Cardiac atrium fibroblast (primary cell): Measurements from ENCODE around the gene OSGIN1. TPM values are rescaled to one million over a fixed set of nuclear protein-coding genes. Genes with fewer than 3 reads are reported as not detected.

Experiments used
- total RNA-seq: library from RNA; depleted of rRNA; stranded (reverse); fragments of >200 nt; gene quantifications from 2 replicates; pipeline ENCODE4 v1.2.3, GENCODE V29; 2015

OSGIN1 gene
- 4.0 and 5.3 TPM in 2 replicates for total RNA-seq

DNA sequence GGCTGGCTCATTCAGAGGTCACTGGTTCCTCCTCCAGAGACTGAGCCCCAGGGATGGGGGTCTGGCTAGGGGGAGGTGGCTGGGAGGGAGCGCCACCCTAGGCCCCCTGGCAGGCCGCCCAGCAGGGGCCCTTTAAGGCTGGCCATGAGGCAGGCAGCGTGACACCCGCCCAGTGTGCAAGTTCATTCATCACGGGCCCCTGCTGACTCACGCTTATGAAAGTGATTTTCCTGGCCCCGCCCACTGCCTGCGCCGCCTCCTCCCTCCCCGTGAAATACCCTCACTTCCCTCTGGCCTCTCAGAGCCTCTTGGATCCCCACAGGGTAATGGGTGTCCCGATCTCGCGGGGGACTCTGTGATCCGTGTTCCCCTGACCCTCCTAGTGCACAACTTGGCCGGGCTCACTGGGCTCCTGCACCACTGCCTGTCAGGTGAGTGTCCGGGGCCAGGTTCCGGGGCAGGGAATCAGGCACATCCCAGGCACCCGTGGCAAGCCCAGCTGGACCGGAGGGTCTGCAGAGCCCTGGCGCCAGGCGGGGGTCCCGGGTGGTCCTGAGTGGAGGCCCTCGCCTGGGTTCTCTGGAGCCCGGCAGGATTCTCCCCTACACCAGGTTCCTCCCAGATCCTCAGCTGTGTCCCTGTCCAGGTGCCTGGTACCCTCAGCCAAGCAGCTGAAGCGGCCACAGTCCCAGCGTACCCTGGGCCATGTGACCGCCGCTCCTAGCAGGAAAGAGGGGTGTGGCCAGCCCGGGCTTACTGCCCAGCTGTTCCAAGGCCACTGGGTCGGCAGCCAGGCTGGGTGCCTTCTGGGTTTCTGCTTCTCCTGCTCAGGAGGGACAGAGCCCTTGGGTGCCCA, at the start of gene OSGIN1:
TSS of gene OSGIN1 (plus strand) at position 301 of the 856 bp plus-strand sequence. CDS start 4,432 bp downstream, outside the sequence.

GRCh38 chr16:83967838-83968305, 14.8 kb downstream of the OSGIN1 start, which contains the start of gene NECAB2:
Gene NECAB2 (plus strand): TSS chr16:83968244. CDS start chr16:83968649, 405 bp downstream.

Other genes with a start within 250 kb of the OSGIN1 start
- 11.9 and 18.3 TPM in 2 replicates for gene HSBP1, start 145.3 kb upstream of the OSGIN1 start, total RNA-seq
- 2.0 and 2.8 TPM in 2 replicates for gene MLYCD, start 54.1 kb upstream of the OSGIN1 start, total RNA-seq
- gene NECAB2, start 15.0 kb downstream of the OSGIN1 start, total RNA-seq, result not detected in 2 replicates
- not detected in 2 replicates for gene SLC38A8, start 89.6 kb downstream of the OSGIN1 start, total RNA-seq
- gene MBTPS1, start 163.7 kb downstream of the OSGIN1 start, total RNA-seq, result 105 and 113 TPM in 2 replicates
- 13.0 and 14.3 TPM in 2 replicates for gene HSDL1, start 191.9 kb downstream of the OSGIN1 start, total RNA-seq
- gene DNAAF1, start 192.1 kb downstream of the OSGIN1 start, total RNA-seq, result not detected in 2 replicates
- gene TAF1C, start 233.8 kb downstream of the OSGIN1 start, total RNA-seq, result 15.6 and 25.5 TPM in 2 replicates
- not detected in 2 replicates for gene ADAD2, start 237.9 kb downstream of the OSGIN1 start, total RNA-seq